Mesodermal cell (in vitro differentiated cells): ENCODE measurements around the gene RNF44.
"Not testable (repeated sequence)": the region's sequence is repeated elsewhere in the genome, so short reads cannot be mapped to it uniquely, and the experiment has no call there.

Source experiments
- H3K27ac ChIP-seq: 2 replicates; pipeline ENCODE4 v1.7.0; 2013; ENCODE audit warnings: mild to moderate bottlenecking, low read depth, low read length, moderate library complexity; ENCODE audit not compliant: severe bottlenecking
- H3K36me3 ChIP-seq: 2 replicates; pipeline ENCODE4 v1.7.1; 2013; ENCODE audit warnings: mild to moderate bottlenecking, low read length, moderate library complexity; ENCODE audit not compliant: control insufficient read depth, insufficient read depth
- H3K4me1 ChIP-seq: one replicate; pipeline ENCODE4 v1.7.1; 2013; ENCODE audit warnings: mild to moderate bottlenecking, low read length; ENCODE audit not compliant: insufficient read depth, control insufficient read depth, poor library complexity, severe bottlenecking
- H3K4me3 ChIP-seq: 2 replicates; pipeline ENCODE4 v1.7.0; 2013; ENCODE audit warnings: low read length, control low read depth, mild to moderate bottlenecking; ENCODE audit not compliant: insufficient read depth, poor library complexity, severe bottlenecking; ENCODE audit errors: extremely low read depth
- H3K9me3 ChIP-seq: 2 replicates; pipeline ENCODE4 v1.7.1; 2013; ENCODE audit warnings: mild to moderate bottlenecking, low read length, moderate library complexity; ENCODE audit not compliant: control insufficient read depth
- WGBS, 2 experiments: methylation state at CpG; one replicate each; pipeline ENCODE4 v1.1.5; 2013; ENCODE audit warnings: missing lambda C conversion rate in 2 of 2; ENCODE audit not compliant: insufficient coverage in 2 of 2; 5-methylcytosine and 5-hydroxymethylcytosine counted together

The RNF44 gene

GRCh38 chr5:176491101-176491502 is 46.1 kb downstream of the RNF44 start:
- 80 to 100% methylated on average over 1 of the region's 3 CpGs for WGBS, 2 experiments
- Histone ChIP-seq H3K27ac (no peak overlapping the region), H3K4me1 (no peaks in the 10 kb centered on the region), H3K36me3 (peaks cover 92% of the 10 kb centered on the region), H3K4me3 (no peak overlapping the region), H3K9me3 (no peaks in the 10 kb centered on the region)

- Histone ChIP-seq H3K4me1 (no peaks in the 10 kb centered on the region), H3K36me3 (peaks cover 92% of the 10 kb centered on the region)
These were observed 46.9 kb downstream of the RNF44 start for GRCh38 chr5:176490301-176490700.

DNA sequence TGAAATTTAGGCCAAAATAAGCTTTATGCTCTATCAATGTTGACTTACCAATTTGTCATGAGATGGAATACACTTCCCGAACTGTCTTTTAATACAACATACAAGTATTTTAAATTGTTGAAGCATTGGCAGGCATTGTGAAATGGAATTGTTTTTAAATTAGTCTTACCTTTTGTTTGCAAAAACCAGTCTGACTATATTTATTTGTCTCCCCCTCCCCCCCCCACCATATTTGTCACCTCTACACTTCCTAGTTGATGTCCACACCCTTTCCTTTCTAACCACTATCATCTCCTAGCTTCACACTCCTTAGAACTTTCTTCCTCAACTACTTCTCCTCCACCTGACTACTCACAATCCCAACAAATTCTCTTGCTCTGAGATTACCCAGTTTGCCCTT is 48.1 kb downstream of the RNF44 start:
- Histone ChIP-seq H3K9me3 (no peaks in the 10 kb centered on the region), H3K4me3 (no peak overlapping the region), H3K36me3 (peaks cover 84% of the 10 kb centered on the region), H3K27ac (no peak overlapping the region), H3K4me1 (no peaks in the 10 kb centered on the region)
- WGBS, 2 experiments, result no CpG with 5 or more reads among the region's 1 CpG

More at GRCh38 chr5:176490301-176490700, 46.9 kb downstream of the RNF44 start:
- Histone ChIP-seq H3K27ac (no peak overlapping the region), H3K4me3 (no peak overlapping the region), H3K9me3 (no peaks in the 10 kb centered on the region)
- no CpG with 5 or more reads among the region's 1 CpG for WGBS, 2 experiments

DNA sequence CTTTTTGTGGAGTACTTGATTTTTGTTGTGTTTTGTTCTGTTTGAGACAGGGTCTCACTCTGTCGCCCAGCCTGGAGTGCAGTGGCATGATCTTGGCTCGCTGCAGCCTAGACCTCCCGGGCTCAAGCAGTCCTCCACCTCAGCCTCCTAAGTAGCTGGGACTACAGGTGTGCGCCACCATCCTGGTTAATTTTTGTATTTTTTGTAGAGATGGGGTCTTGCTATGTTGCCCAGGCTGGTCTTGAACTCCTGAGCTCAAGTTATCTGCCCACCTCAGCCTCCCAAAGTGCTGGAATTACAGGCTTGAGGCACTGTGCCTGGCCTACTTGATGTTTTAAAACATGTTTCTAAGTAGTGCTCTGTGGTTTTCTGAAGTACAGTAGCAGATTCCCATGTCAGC is 50.0 kb downstream of the RNF44 start:
- H3K27ac ChIP-seq, H3K9me3 ChIP-seq, H3K4me3 ChIP-seq, H3K4me1 ChIP-seq: not testable (repeated sequence)
- peaks cover 79% of the 10 kb centered on the region for H3K36me3 ChIP-seq
- 100% methylated on average over 2 to 3 of the region's 4 CpGs for WGBS, 2 experiments

DNA sequence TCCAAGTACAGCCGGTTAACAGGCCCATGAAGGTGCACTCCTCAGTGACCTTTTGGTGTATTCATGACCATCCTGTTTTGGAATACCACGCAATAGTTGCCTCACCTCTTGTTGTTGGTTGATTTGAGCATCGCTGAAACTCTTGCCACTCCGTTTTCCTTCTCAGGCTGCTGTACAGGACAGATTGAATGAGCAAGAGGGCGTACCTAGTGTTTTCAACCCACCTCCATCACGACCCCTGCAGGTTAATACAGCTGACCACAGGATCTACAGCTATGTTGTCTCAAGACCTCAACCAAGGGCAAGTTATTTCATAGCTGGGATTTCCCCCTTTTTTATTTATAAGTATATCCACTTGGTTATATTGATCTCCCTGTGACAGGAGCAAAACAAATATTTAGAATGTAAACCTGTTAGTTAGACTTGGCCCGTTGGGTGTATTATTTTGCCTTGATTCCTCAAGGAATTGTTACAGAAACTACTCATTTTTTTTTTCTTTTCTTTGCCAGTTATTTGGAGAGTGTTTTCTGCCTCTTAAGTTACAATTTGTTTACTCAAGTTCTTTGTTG is 50.9 kb downstream of the RNF44 start:
- Histone ChIP-seq H3K9me3 (no peaks in the 10 kb centered on the region), H3K4me1 (peaks cover 4% of the 10 kb centered on the region), H3K4me3 (no peak overlapping the region), H3K36me3 (peaks cover 73% of the 10 kb centered on the region), H3K27ac (no peak overlapping the region)
- WGBS, 2 experiments, result 96 to 100% methylated on average over 4 to 6 of the region's 7 CpGs

DNA sequence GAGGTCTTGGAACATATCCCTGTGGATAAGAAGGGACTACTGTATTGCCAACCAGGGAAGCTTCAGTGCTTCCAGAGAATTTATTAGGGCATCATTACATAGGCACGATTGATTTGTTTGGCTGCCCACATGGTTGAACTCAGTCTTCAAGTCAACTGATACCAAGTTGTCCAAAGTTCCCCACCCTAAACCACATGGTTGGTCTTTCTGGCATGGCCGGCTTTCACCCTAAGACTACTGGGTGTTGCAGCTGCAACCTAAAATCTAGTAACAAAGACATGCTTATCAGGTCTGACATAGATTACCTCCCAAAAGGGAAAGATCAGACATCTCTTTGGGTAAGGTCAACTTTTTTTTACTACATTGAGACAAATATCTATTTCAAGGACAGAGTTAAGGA is 52.0 kb downstream of the RNF44 start:
- no peak overlapping the region for H3K4me3 ChIP-seq
- H3K9me3 ChIP-seq, result no peaks in the 10 kb centered on the region
- 92 to 100% methylated on average over 1 to 2 of the region's 2 CpGs for WGBS, 2 experiments
- H3K36me3 ChIP-seq, result peaks cover 70% of the 10 kb centered on the region
- H3K4me1 ChIP-seq, result peaks cover 4% of the 10 kb centered on the region
- no peak overlapping the region for H3K27ac ChIP-seq

GRCh38 chr5:176481711-176482110 is 55.5 kb downstream of the RNF44 start:
- Histone ChIP-seq H3K4me3 (no peak overlapping the region), H3K36me3 (peaks cover 61% of the 10 kb centered on the region), H3K4me1 (peaks cover 4% of the 10 kb centered on the region), H3K9me3 (no peaks in the 10 kb centered on the region), H3K27ac (no peak overlapping the region)
- WGBS, 2 experiments, result 100% methylated on average over 1 to 3 of the region's 4 CpGs
